PFSK-1 (cell line): ENCODE measurements around the gene SP8.

Experiments
- FOXP2 ChIP-seq: optimal IDR thresholded peaks from 2 replicates; pipeline ENCODE3; 2011; ENCODE audit warnings: borderline replicate concordance, control low read depth, inconsistent platforms; ENCODE audit not compliant: insufficient read depth; ENCODE audit errors: extremely low read length, extremely low read depth
- POLR2AphosphoS5 ChIP-seq: IDR thresholded peaks from 2 replicates; pipeline ENCODE4 v1.6.1; 2012; ENCODE audit warnings: low read depth, mild to moderate bottlenecking, control low read depth, low read length, moderate library complexity
- REST ChIP-seq, 2 experiments: IDR thresholded peaks; 2 replicates each; pipeline versions ENCODE4 v1.6.1 to v1.8.0; 2011 to 2012; ENCODE audit warnings: low read depth in 2 of 2, low read length in 2 of 2, control low read depth in 1 of 2, inconsistent platforms in 1 of 2, mild to moderate bottlenecking in 1 of 2, moderate library complexity in 1 of 2; ENCODE audit not compliant: insufficient read depth in 1 of 2
- SIN3A ChIP-seq: IDR thresholded peaks from 2 replicates; pipeline ENCODE4 v1.6.1; 2012; ENCODE audit warnings: mild to moderate bottlenecking, low read length, moderate library complexity, borderline replicate concordance; ENCODE audit not compliant: insufficient read depth
- TAF1 ChIP-seq: IDR thresholded peaks from 2 replicates; pipeline ENCODE4 v1.6.1; 2012; ENCODE audit warnings: low read length, control low read depth, borderline replicate concordance; ENCODE audit not compliant: insufficient read depth

The SP8 gene

GRCh38 chr7:20786049-20786412 lies 655 bp downstream of the SP8 start:
- TF ChIP-seq REST (IDR thresholded peaks at IDR 0.05; ENCODE audit: insufficient read depth in 1 of 2, low read depth in 2 of 2, low read length in 2 of 2) = no peak
- TF ChIP-seq SIN3A = no peak
- TF ChIP-seq POLR2AphosphoS5 = no peak
- TF ChIP-seq FOXP2 = no peak
- TF ChIP-seq TAF1 = no peak

GRCh38 chr7:20785157-20786048 lies 1.3 kb downstream of the SP8 start:
- TF ChIP-seq SIN3A = no peak
- no peak for TF ChIP-seq FOXP2
- TF ChIP-seq POLR2AphosphoS5 = no peak
- no peak for TF ChIP-seq TAF1
- no peak for TF ChIP-seq REST (IDR thresholded peaks at IDR 0.05; ENCODE audit: insufficient read depth in 1 of 2, low read depth in 2 of 2, low read length in 2 of 2)

- no peak for TF ChIP-seq REST (IDR thresholded peaks at IDR 0.05; ENCODE audit: insufficient read depth in 1 of 2, low read depth in 2 of 2, low read length in 2 of 2)
- TF ChIP-seq FOXP2 = no peak
- TF ChIP-seq SIN3A = no peak
- TF ChIP-seq POLR2AphosphoS5 = no peak
- no peak for TF ChIP-seq TAF1
Measured at GRCh38 chr7:20784388-20785156, 2.1 kb downstream of the SP8 start.

- no peak for TF ChIP-seq REST (IDR thresholded peaks at IDR 0.05; ENCODE audit: insufficient read depth in 1 of 2, low read depth in 2 of 2, low read length in 2 of 2)
- TF ChIP-seq POLR2AphosphoS5 = no peak
- no peak for TF ChIP-seq SIN3A
- no peak for TF ChIP-seq TAF1
- no peak for TF ChIP-seq FOXP2
Measured at GRCh38 chr7:20783700-20784387, 2.8 kb downstream of the SP8 start.
